ENCODE data around the gene ACYP2.

Gene ACYP2

GRCh38 chr2:54073796-54074195, 41.6 kb upstream of the ACYP2 start:
- Histone ChIP-seq H3K4me3 (ENCODE audit: low read length, poor library complexity, severe bottlenecking) (no peak overlapping the region), H3K36me3 (ENCODE audit: insufficient read depth, low read length) (no peaks in the 10 kb centered on the region), H3K4me2 (ENCODE audit: low read depth, low read length, poor library complexity, severe bottlenecking) (no peak overlapping the region), H3K9ac (ENCODE audit: low read depth, low read length, poor library complexity, severe bottlenecking) (no peak overlapping the region), H3K27me3 (ENCODE audit: insufficient read depth, low read length, poor library complexity, severe bottlenecking) (no peaks in the 10 kb centered on the region), H2AFZ (ENCODE audit: low read length) (no peak overlapping the region), H4K20me1 (ENCODE audit: insufficient read depth, low read length, poor library complexity, severe bottlenecking) (no peaks in the 10 kb centered on the region), H3K9me3 (ENCODE audit: insufficient read depth, low read depth, low read length) (no peaks in the 10 kb centered on the region), H3K4me1 (ENCODE audit: insufficient read depth, low read length, poor library complexity, severe bottlenecking) (peaks cover 6% of the 10 kb centered on the region), H3K9me2 (replicated peaks; ENCODE audit: low read depth, low read length) (no peaks in the 10 kb centered on the region), H3F3A (ENCODE audit: low read depth) (no peaks in the 10 kb centered on the region), H3K79me2 (ENCODE audit: insufficient read depth, low read length) (no peaks in the 10 kb centered on the region)
- TF ChIP-seq CTCF (conservative IDR thresholded peaks at IDR 0.05; ENCODE audit: low read length) (no peak), EZH2phosphoT487 (IDR thresholded peaks at IDR 0.05; ENCODE audit: borderline replicate concordance) (no peak)

- H3K9ac ChIP-seq (ENCODE audit: low read depth, low read length, poor library complexity, severe bottlenecking), result no peak overlapping the region
Measured at GRCh38 chr2:54074606-54075341, 40.6 kb upstream of the ACYP2 start.

GRCh38 chr2:54076586-54076985, 38.8 kb upstream of the ACYP2 start:
- H3K9me2 ChIP-seq (replicated peaks; ENCODE audit: low read depth, low read length), result no peaks in the 10 kb centered on the region
- H3K79me2 ChIP-seq (ENCODE audit: insufficient read depth, low read length), result no peaks in the 10 kb centered on the region
- H3K4me3 ChIP-seq (ENCODE audit: low read length, poor library complexity, severe bottlenecking), result no peak overlapping the region
- H3K4me1 ChIP-seq (ENCODE audit: insufficient read depth, low read length, poor library complexity, severe bottlenecking), result peaks cover 6% of the 10 kb centered on the region
- H3K9ac ChIP-seq (ENCODE audit: low read depth, low read length, poor library complexity, severe bottlenecking), result no peak overlapping the region
- H4K20me1 ChIP-seq (ENCODE audit: insufficient read depth, low read length, poor library complexity, severe bottlenecking), result no peaks in the 10 kb centered on the region
- H2AFZ ChIP-seq (ENCODE audit: low read length), result no peak overlapping the region
- H3K9me3 ChIP-seq (ENCODE audit: insufficient read depth, low read depth, low read length), result no peaks in the 10 kb centered on the region
- H3F3A ChIP-seq (ENCODE audit: low read depth), result no peaks in the 10 kb centered on the region
- TF ChIP-seq EZH2phosphoT487 (IDR thresholded peaks at IDR 0.05; ENCODE audit: borderline replicate concordance) (no peak), CTCF (conservative IDR thresholded peaks at IDR 0.05; ENCODE audit: low read length) (no peak)
- no peak overlapping the region for H3K4me2 ChIP-seq (ENCODE audit: low read depth, low read length, poor library complexity, severe bottlenecking)
- H3K27me3 ChIP-seq (ENCODE audit: insufficient read depth, low read length, poor library complexity, severe bottlenecking), result no peaks in the 10 kb centered on the region
- no peaks in the 10 kb centered on the region for H3K36me3 ChIP-seq (ENCODE audit: insufficient read depth, low read length)

More at GRCh38 chr2:54074606-54075341, 40.6 kb upstream of the ACYP2 start:
- no peaks in the 10 kb centered on the region for H3K79me2 ChIP-seq (ENCODE audit: insufficient read depth, low read length)
- H3K36me3 ChIP-seq (ENCODE audit: insufficient read depth, low read length), result no peaks in the 10 kb centered on the region
- no peaks in the 10 kb centered on the region for H3F3A ChIP-seq (ENCODE audit: low read depth)
- H3K9me2 ChIP-seq (replicated peaks; ENCODE audit: low read depth, low read length), result no peaks in the 10 kb centered on the region
- H3K27me3 ChIP-seq (ENCODE audit: insufficient read depth, low read length, poor library complexity, severe bottlenecking), result no peaks in the 10 kb centered on the region
- TF ChIP-seq EZH2phosphoT487 (IDR thresholded peaks at IDR 0.05; ENCODE audit: borderline replicate concordance) (no peak), CTCF (conservative IDR thresholded peaks at IDR 0.05; ENCODE audit: low read length) (no peak)
- no peak overlapping the region for H3K4me3 ChIP-seq (ENCODE audit: low read length, poor library complexity, severe bottlenecking)
- no peaks in the 10 kb centered on the region for H4K20me1 ChIP-seq (ENCODE audit: insufficient read depth, low read length, poor library complexity, severe bottlenecking)
- no peak overlapping the region for H2AFZ ChIP-seq (ENCODE audit: low read length)
- H3K9me3 ChIP-seq (ENCODE audit: insufficient read depth, low read depth, low read length), result no peaks in the 10 kb centered on the region
- no peak overlapping the region for H3K4me2 ChIP-seq (ENCODE audit: low read depth, low read length, poor library complexity, severe bottlenecking)
- peaks cover 6% of the 10 kb centered on the region for H3K4me1 ChIP-seq (ENCODE audit: insufficient read depth, low read length, poor library complexity, severe bottlenecking)
